ENCODE measurements around the gene ULK1.
A peak's percentile ranks its signal among the peaks of the same experiment; 100 is the strongest.

Gene ULK1

DNA sequence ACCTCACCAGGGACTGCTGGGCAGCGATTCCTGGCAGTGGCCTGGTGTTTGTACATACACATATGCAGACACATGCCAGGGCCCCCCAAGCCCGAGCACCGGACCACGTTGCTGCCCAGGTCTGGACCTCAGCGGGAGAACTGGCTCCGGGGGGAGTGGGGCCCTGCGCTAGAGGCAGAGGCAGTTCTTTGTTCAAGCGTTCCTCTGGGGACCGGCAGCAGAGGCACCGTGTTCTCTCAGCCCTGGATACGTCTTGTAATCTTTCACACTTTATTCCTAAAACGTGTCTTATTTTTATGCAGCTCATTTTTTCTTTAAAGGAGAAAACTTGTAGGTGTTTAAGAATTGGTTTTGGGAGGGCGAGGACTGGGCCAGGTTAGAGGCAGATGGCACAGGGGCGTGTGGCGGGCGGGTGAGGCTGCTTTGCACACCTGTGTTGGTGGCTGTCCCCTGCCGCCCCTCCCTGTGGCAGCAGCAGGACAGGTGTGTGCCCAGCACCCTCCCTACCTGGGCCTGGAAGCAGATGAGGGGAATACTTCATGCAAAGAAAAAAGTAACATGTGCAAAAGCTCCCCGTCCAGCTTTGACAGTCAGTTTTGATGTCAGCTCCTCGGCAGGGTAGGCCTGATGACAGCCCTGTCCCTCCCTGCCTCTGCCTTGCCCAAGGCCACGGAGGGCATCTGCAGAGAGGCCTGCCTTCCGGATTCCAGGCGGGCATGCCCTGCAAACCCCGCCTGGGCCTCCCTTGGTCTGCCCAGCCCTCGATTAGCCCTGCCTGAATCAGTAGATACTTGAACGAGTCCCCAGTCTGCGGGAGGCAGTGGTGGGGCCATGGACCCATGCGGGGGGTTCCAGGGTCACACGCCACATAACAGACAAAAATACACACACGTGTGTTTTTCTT is 27.7 kb downstream of the ULK1 start:
- no peak for DNase-seq

GRCh38 chr12:131922772-131923171 is 28.4 kb downstream of the ULK1 start:
- DNase-seq, result no peak

GRCh38 chr12:131923260-131923659 is 28.8 kb downstream of the ULK1 start:
- no peak for DNase-seq

GRCh38 chr12:131927110-131928079 is 33.0 kb downstream of the ULK1 start:
- DNase-seq, result no peak

GRCh38 chr12:131928080-131928710 is 33.8 kb downstream of the ULK1 start:
- DNase-seq, result no peak

DNA sequence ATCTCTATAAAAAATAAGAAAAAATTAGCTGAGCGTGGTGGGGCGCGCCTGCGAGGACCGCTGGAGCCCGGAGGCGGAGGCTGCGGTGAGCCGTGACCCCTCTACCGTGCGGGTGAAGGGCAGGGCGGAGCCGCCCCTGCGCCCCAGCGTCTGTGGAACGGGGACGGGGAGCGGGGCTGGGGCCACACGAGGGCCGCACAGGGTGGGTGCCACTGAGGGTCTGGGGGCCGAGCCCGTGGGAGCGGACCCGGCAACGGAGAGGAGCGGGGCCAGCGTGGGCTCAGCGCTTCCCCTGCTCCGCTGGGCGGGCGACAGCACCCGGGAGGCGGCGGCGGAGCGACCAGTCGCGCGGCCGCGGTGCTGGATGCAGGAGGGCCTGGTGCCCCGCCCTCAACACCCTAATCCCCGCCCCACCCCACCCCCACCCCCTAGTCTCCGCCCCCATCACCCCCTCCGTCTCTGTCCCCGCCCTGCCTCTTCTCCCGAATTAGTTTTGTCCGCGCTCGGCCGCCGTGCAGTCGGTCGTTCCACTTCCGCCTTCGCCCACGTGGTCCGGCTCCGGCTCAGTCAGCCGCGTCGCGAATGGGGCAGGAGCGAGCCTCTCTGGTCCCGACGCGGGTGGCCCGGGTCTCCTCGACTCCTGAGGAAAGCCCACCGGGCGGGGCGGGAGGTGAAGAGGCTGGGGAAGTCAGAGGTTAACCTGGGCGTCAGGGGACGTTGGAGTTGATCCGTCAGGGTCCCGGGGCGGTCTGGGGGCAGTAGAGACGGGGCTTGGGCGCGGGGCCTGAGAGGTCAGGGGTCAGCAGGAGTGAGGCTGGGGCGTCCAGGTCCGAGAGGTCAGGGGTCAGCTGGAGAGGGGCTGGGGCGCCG is 34.5 kb downstream of the ULK1 start, which contains the start of gene PUS1:
TSS of gene PUS1 (plus strand) at position 566 of the 870 bp plus-strand sequence. CDS start 447 bp downstream, outside the sequence.
- DNase-seq, result peak; percentile 65

- DNase-seq, result no peak
Observed at GRCh38 chr12:131929581-131930456, 35.4 kb downstream of the ULK1 start.

DNA sequence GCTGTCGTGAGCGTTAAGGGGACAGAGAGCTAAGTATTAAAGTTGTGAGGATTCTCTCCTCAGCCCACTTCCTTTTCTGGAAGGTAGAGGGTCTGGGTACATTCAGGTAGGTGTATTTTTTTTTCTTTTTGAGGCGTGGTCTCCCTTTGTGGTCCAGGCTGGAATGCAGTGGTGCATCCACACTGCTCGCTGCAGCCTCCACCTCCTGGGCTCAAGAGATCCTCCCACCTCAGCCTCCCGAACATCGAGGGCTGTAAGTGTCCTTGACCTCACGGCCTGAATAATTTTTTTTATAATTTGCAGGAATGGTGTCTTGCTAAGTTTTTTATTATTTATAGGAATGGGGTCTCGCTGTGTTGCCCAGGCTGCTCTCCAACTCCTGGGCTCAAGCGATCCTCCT is 36.1 kb downstream of the ULK1 start:
- DNase-seq, result no peak

- DNase-seq, result no peak
Observed at GRCh38 chr12:131933387-131933786, 39.0 kb downstream of the ULK1 start.

DNA sequence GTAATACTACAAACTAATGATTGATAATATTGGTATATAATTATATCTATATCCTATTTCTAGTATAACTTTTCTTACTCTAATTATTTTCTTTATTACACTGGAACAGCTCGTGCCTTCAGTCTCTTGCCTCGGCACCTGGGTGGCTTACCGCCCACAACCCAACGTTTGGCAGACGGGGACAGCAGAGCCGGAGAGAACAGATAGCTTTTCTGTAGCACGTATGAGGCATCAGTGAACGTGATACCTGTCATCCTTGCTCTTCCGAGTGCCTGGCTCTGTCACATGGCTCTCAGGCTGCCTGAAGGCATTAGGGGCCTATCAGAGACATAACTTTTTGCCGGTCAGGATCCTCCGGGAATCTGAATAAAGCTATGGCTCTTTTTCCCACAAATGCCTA is 40.1 kb downstream of the ULK1 start:
- DNase-seq, result no peak

DNA sequence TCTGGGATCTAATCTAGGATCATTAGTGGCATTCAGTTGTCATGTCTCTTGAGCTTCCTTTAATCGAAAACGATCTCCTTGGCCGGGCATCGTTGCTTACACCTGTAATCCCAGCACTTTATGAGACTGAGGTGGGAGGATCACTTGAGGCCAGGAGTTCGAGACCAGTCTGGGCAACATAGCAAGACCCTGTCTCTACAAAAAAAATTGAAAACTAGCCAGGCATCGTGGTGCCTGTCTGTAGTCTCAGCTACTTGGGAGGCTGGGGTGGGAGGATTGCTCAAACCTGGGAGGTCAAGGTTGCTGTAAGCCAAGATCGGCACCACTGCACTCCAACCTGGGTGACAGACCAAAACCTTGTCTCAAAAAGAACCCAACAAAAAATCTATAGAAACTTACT is 43.7 kb downstream of the ULK1 start:
- DNase-seq, result no peak

DNA sequence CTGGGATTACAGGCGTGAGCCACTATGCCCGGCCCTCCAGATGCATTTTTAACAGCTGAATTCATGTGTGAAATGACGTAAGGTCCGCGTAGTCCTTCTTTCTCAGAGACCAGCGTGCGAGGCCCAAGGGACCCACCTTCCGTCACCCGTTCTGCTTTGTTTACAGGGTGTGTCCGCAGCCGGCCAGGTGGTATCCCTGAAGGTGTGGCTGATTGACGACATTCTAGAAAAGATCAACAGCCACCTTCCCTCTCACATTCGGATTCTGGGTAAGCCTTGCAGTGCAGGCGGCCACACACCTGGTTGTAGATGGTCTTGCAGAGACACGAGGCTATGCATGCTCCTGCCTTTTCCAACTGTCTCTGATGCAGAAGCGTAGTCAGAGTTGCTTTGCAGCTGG is 44.6 kb downstream of the ULK1 start:
- DNase-seq, result no peak

DNA sequence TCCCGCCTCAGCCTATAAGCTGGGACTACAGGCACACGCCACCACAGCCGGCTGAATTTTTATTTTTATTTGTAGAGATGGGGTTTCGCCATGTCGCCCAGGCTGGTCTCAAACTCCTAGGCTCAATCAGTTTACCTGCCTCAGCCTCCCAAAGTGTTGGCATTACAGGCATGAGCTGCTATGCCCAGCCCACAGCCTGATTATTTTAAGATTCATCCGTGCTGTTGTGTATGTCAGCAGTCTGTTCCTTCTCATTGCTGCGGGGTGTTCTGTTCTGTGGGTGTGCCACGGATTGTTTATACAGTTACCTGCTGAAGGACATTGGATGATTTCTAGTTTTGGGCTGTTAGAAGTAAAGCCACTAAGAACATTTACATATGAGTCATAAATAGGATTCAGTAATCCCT is 45.7 kb downstream of the ULK1 start:
- DNase-seq, result no peak

DNA sequence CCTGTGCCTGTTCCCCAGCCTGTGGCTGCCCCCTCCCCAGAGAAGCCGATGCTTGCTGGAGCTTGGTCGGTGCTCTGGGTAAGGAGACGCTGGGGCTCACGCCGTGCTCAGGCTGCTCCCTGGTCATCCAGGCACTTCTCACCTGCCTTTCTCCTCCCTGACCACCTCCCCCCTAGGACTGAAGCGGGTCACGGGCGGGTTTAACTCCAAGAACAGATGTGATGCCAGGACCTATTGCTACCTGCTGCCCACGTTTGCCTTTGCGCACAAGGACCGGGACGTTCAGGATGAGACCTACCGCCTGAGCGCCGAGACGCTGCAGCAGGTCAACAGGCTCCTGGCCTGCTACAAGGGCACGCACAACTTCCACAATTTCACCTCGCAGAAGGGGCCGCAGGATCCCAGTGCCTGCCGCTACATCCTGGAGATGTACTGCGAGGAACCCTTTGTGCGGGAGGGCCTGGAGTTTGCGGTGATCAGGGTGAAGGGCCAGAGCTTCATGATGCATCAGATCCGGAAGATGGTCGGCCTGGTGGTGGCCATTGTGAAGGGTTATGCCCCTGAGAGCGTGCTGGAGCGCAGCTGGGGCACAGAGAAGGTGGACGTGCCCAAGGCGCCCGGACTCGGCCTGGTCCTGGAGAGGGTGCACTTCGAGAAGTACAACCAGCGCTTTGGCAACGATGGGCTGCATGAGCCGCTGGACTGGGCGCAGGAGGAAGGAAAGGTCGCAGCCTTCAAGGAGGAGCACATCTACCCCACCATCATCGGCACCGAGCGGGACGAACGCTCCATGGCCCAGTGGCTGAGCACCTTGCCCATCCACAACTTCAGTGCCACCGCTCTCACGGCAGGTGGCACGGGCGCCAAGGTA is 46.9 kb downstream of the ULK1 start:
- no peak for DNase-seq

GRCh38 chr12:131941987-131942341 is 47.5 kb downstream of the ULK1 start:
- no peak for DNase-seq

- DNase-seq, result no peak
Observed at GRCh38 chr12:131942671-131943070, 48.2 kb downstream of the ULK1 start.

DNA sequence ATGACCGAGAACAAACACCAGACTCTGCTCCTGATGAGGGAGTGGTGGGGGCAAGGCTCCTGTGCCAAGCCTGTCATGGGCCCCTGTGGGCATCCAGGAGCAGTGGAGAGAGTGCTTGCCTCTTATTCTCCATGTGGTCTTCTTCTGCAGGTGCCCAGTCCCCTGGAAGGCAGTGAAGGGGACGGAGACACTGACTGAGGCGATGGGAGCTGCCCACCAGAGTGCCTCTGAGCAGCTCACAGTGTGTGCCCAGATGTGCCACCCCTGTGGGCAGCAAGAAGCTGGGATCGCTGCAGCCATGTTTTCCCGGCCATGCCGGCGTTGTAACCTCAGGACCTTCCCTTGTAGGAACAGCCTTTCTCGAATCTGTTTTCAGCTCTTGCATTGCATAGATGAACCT is 49.0 kb downstream of the ULK1 start:
- no peak for DNase-seq

DNA sequence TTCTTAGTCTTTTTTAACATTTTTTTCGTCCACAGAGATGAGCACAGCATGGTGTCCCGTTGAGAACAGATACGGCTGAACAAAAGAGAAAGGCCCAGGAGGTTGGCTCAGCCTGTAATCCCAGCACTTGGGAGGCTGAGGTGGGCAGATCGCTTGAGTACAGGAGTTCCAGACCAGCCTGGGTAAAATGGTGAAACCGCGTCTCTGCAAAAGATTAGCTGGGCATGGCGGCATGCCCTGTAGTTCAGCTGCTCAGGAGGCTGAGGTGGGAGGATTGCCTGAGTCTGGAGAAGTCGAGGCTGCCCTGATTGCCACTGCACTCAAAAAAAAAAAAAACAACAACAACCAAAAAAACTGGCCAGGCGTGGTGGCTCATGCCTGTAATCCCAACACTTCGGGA is 49.5 kb downstream of the ULK1 start:
- DNase-seq, result no peak

GRCh38 chr12:131944601-131945251 is 50.3 kb downstream of the ULK1 start:
- no peak for DNase-seq

DNA sequence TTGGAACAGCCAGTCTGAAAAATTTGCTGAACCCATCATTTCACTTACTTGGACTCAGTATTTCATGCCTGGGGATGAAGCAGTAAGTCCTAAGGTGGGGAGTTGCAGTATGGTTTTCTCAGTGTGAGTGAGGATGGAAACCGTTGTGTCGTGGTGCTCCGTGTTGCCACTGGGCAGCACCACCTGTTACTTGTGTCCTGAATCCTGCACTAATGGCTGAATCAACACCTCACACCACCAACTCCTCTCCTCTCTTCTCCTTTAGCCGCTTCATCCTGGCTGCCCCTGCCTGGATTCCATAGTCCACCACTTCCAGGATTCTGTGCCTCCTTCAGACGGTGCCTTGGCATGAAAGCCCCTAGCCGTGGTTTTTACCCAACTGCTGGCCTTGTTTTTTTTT is 52.3 kb downstream of the ULK1 start:
- DNase-seq, result no peak
